Measurements from ENCODE around the gene TMEM14A.
"Not testable (repeated sequence)": the region's sequence is repeated elsewhere in the genome, so short reads cannot be mapped to it uniquely, and the experiment has no call there.

- not testable (repeated sequence) for TF ChIP-seq SPI1, POLR2A, POLR2AphosphoS5 (IDR thresholded peaks at IDR 0.05; ENCODE audit: low read depth, low read length)
Measured at GRCh38 chr6:52655941-52656340, 15.0 kb upstream of the TMEM14A start.

Measured in GM12891 (cell line).